HPDE6-E6E7 (cell line): ENCODE results near the gene FAM229B.

Source experiments
- DNase-seq: peaks from one replicate; pipeline ENCODE4 v3.0.0; 2011; ENCODE audit warnings: missing footprints; ENCODE audit errors: extremely low spot score

Gene FAM229B

DNA sequence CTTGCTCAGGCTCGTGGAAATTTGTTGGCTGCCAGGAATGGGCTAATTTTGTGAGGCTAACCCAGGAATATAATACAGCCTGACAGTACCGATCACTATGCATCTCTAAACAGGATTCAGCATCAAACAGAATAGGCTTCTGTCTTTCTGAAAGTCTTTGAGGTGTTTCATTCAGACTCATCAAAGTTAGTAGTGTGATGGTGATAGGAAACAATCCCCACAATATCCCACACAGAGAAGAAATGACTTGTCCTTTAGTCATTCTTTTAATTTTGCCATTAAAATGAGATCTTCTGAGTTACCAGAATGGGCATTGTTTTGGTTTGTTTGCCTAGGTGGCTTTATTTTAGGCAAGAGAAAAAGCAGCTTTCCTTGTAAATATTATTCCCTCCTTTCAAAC, 54.3 kb downstream of the FAM229B start:
- DNase-seq, result no peak

DNA sequence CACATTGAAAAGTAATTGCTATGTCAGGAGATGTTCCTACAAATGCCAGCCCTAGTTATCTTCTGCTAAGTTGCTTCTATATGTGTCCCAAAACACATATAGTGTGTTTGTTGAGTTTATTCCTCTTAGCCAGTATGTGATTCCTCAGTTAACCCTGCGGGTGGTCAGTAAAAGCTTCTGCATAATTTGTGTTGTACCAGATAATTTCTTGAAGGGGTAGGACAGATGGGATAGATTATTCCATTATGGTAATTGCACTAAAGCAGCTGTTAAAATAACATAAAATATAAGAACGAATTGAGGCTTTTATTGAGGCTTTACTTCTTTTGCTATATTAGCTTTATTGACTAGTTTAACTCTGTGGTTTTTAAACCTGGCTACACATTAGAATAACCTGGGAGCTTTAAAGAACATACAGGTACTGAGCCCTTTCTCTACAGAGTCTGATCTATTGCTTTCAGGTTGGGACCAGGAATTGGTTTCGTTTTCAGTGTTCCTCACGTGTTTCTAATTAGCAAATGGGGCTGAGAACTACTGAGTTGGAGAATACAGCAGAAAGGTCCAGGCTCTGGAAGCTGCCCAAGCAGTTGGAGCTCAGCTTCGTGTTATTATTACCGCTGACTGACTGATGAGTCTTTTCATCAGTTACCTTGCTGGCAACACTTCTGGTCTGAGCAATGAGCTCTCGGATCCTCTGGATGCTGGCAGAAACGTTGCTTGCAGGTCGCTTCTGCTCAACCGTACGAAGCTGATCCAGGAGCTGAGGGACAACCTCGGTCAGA, 56.9 kb downstream of the FAM229B start:
- no peak for DNase-seq

DNA sequence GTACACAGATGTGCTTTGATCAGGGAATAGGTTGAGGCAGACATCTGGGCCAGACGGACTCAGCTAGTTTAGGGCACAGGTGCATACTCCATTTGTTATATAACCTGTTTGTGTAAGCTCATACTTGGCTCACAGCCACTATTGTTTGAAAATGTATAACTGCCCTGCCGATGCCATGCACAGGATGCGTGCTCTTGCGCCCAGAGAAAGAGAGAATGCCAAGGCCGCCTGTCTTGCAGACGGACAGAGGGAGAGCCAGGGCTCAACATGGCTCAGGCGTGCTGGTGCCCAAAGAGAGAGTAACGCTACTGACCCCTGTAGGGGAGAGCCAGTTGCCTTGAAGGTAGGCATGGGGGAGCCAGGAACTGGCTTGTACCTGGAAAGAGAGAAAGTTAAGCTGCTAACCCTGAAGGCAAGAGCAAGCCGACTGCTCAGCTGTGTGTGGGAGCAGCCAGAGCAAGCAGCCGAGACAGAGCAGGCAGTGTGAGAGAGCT, 57.7 kb downstream of the FAM229B start:
- no peak for DNase-seq

DNA sequence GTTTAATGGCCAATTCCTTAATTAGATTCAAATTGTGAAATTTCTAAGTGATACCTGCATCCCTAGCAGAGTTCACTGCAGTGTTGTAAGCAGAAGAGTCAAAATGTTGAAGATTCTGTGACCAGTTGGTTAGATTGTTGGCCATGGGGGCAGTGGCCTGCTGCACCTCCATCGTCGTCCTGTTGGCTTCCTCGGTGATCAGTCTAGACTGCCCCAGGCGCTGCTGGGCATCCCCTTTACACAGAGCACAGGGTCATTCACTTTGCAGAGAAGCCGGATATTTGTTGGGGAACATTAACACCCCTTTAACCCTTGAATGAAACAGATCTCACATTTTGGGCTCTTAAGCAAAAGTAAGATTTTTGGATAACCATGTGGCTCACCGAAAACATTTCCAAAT, 60.7 kb downstream of the FAM229B start:
- DNase-seq, result no peak

- DNase-seq, result no peak
Observed at GRCh38 chr6:112149236-112149635, 61.8 kb downstream of the FAM229B start.

- DNase-seq, result no peak
Observed at GRCh38 chr6:112149719-112150263, 62.4 kb downstream of the FAM229B start.

DNA sequence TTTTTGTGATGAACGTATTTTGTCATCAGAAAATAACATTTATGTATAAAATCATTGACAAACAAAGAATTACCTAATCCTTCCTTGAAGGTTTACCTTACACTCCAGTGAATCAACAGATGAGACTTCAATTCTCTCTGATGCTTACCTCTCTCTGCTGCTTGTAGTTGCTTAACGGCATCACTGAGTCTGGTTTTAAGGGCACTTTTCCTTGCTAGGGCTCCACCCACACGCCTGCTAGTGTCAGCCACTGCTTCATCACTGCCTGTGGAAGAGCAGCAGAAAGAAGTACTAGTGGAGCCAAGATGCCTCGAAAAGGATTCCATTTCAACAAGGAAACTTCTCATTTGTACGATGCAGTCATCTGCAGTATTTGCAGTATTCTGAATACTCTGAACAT, 63.0 kb downstream of the FAM229B start:
- DNase-seq, result no peak
